Measurements from ENCODE around the gene ITGB7. TPM values are rescaled to one million over a fixed set of nuclear protein-coding genes. Genes with fewer than 3 reads are reported as not detected.

Gene ITGB7
- total and polyA plus RNA-seq, 9 of the 15 experiments (the other 6 are each of a cell fraction or from before 2014, with no cell fraction given), result 0.06 to 2.0 (median 0.67) TPM

- peak; percentile 58 for TF ChIP-seq TBP (optimal IDR thresholded peaks at IDR 0.05; ENCODE audit: low read depth, low read length)
- no peak for TF ChIP-seq THAP12 (CRISPR knock-in tag; IDR thresholded peaks at IDR 0.05)
- TF ChIP-seq, protein P1, sequence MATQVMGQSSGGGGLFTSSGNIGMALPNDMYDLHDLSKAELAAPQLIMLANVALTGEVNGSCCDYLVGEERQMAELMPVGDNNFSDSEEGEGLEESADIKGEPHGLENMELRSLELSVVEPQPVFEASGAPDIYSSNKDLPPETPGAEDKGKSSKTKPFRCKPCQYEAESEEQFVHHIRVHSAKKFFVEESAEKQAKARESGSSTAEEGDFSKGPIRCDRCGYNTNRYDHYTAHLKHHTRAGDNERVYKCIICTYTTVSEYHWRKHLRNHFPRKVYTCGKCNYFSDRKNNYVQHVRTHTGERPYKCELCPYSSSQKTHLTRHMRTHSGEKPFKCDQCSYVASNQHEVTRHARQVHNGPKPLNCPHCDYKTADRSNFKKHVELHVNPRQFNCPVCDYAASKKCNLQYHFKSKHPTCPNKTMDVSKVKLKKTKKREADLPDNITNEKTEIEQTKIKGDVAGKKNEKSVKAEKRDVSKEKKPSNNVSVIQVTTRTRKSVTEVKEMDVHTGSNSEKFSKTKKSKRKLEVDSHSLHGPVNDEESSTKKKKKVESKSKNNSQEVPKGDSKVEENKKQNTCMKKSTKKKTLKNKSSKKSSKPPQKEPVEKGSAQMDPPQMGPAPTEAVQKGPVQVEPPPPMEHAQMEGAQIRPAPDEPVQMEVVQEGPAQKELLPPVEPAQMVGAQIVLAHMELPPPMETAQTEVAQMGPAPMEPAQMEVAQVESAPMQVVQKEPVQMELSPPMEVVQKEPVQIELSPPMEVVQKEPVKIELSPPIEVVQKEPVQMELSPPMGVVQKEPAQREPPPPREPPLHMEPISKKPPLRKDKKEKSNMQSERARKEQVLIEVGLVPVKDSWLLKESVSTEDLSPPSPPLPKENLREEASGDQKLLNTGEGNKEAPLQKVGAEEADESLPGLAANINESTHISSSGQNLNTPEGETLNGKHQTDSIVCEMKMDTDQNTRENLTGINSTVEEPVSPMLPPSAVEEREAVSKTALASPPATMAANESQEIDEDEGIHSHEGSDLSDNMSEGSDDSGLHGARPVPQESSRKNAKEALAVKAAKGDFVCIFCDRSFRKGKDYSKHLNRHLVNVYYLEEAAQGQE (IDR thresholded peaks at IDR 0.05; ENCODE audit: borderline replicate concordance), result no peak
- TF ChIP-seq, protein P1 (CRISPR knock-in tag; IDR thresholded peaks at IDR 0.05; ENCODE audit: low read depth), result no peak
- TF ChIP-seq KLF13 (tag; IDR thresholded peaks at IDR 0.05; ENCODE audit: borderline replicate concordance, low read depth), result no peak
- TF ChIP-seq EHMT2 (IDR thresholded peaks at IDR 0.05), result peak; percentile 66
- no peak for TF ChIP-seq ELF2 (CRISPR knock-in tag; IDR thresholded peaks at IDR 0.05)
- no peak for TF ChIP-seq SLC30A9 (CRISPR knock-in tag; IDR thresholded peaks at IDR 0.05)
- no peak for TF ChIP-seq ZKSCAN3 (CRISPR knock-in tag; IDR thresholded peaks at IDR 0.05)
- TF ChIP-seq MTA2 (IDR thresholded peaks at IDR 0.05; ENCODE audit: low read depth), result 0 out of 2 replicates have a peak, but pooled peaks have one; percentile 13
- no peak for TF ChIP-seq TAF9B (IDR thresholded peaks at IDR 0.05; ENCODE audit: partially characterized antibody)
- TF ChIP-seq ZNF696 (CRISPR knock-in tag; conservative IDR thresholded peaks at IDR 0.05), result no peak
- TF ChIP-seq PKNOX1 (IDR thresholded peaks at IDR 0.05), result peak; percentile 46; the same call in 1 of the 2 replicates
- TF ChIP-seq U2AF1 (optimal IDR thresholded peaks at IDR 0.05; ENCODE audit: low read depth, low read length), result no peak
- no peak for TF ChIP-seq CHD2 (IDR thresholded peaks at IDR 0.05; ENCODE audit: low read depth, low read length)
- TF ChIP-seq ZNF551 (CRISPR knock-in tag; IDR thresholded peaks at IDR 0.05), result no peak
- no peak for TF ChIP-seq KLF10 (CRISPR knock-in tag; IDR thresholded peaks at IDR 0.05)
- TF ChIP-seq NR2F6 (CRISPR knock-in tag; IDR thresholded peaks at IDR 0.05), result no peak
- no peak for TF ChIP-seq ZNF175 (CRISPR knock-in tag; IDR thresholded peaks at IDR 0.05; ENCODE audit: low read depth)
Measured at GRCh38 chr12:53244337-53244736, 37.3 kb upstream of the ITGB7 start (continued).
